Astrocyte (in vitro differentiated cells and primary cell): ENCODE measurements around the gene NRN1L.

Experiments used
- EZH2 ChIP-seq: IDR thresholded peaks from 2 replicates; pipeline ENCODE4 v1.6.1; 2012; ENCODE audit warnings: mild to moderate bottlenecking, low read length, inconsistent platforms; ENCODE audit not compliant: insufficient read depth
- TF ChIP-seq, protein P1 (sequence below): IDR thresholded peaks from 2 replicates; pipeline ENCODE4 v1.5.1; 2011; ENCODE audit warnings: low read depth, mild to moderate bottlenecking, inconsistent platforms, low read length, moderate library complexity; ENCODE audit not compliant: insufficient read depth

DNA sequence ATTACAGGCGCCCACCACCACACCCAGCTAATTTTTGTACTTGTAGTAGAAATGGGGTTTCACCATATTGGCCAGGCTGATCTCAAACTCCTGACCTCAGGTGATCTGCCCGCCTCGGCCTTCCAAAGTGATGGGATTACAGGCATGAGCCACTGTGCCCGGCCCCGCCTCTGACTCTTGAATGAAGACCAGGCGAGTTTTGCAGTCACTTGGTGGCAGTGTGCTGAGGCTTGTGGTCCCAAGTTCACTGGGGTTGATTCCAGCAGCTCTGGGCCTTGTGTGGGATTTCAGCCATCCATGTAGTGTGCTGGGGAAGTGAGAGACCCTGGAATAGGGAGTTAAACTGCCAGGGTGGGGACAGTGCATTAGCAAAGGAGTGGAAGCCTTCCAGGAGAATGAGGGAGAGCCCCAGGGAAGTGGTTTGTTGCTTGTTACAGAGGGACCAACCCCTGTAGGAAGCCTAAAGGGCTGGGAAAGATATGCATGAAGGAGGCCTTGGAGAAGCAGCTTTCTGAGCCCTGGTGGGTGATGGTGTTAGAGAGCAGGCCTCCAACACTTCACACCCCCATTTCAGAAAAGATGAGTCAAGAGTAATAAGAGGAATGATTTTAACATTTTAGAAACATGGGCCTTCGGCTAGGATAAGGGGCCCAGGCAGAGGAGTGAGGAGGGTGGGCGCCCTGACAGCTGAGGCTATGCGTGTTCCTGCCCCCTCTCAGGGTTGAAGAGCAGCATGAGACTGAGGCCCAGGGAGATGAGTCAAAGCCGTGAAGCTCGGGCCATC lies 22.9 kb downstream of the NRN1L start:
- TF ChIP-seq, protein P1, sequence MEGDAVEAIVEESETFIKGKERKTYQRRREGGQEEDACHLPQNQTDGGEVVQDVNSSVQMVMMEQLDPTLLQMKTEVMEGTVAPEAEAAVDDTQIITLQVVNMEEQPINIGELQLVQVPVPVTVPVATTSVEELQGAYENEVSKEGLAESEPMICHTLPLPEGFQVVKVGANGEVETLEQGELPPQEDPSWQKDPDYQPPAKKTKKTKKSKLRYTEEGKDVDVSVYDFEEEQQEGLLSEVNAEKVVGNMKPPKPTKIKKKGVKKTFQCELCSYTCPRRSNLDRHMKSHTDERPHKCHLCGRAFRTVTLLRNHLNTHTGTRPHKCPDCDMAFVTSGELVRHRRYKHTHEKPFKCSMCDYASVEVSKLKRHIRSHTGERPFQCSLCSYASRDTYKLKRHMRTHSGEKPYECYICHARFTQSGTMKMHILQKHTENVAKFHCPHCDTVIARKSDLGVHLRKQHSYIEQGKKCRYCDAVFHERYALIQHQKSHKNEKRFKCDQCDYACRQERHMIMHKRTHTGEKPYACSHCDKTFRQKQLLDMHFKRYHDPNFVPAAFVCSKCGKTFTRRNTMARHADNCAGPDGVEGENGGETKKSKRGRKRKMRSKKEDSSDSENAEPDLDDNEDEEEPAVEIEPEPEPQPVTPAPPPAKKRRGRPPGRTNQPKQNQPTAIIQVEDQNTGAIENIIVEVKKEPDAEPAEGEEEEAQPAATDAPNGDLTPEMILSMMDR, result no peak
- TF ChIP-seq EZH2, result no peak
